GM15510 (cell line): ENCODE measurements around the gene GREB1L.

Experiments
- POLR2A ChIP-seq: IDR thresholded peaks from 3 replicates; pipeline ENCODE4 v1.6.1; 2011; ENCODE audit warnings: borderline replicate concordance; ENCODE audit not compliant: insufficient read length; ENCODE audit errors: extremely low read depth

GREB1L gene

GRCh38 chr18:21548647-21549046 is 306.6 kb downstream of the GREB1L start:
- TF ChIP-seq POLR2A: no peak

- TF ChIP-seq POLR2A: no peak
These were observed 308.5 kb downstream of the GREB1L start for GRCh38 chr18:21550510-21550970.

- TF ChIP-seq POLR2A: no peak
These were observed 315.7 kb downstream of the GREB1L start for GRCh38 chr18:21557607-21558253.

DNA sequence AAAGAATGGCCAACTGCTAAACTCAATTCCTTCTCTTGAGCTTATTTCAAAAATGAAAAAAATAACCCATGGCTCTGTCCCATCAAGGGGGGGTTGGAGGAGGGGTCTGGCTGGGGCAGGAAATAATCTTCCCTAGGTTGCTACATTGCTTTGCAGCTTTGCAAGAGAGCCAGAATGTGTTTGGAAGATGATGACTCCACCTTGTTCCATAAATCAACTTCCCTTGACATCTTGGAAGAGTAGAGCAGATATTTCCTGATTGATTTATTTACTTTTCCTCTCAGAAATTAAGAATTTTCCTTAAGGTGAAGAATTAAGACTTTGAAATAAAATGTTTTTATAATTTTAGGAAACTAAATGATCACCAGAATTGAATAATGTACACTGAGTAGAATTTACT is 317.2 kb downstream of the GREB1L start:
- TF ChIP-seq POLR2A: no peak

GRCh38 chr18:21571772-21572171 is 329.7 kb downstream of the GREB1L start:
- no peak for TF ChIP-seq POLR2A
